Measurements from ENCODE around the gene PALLD. TPM values are rescaled to one million over a fixed set of nuclear protein-coding genes. Genes with fewer than 3 reads are reported as not detected.

PALLD gene
- total RNA-seq, 1 experiment from 2014 or later = 23.7 TPM

GRCh38 chr4:168930413-168931196 is 433.8 kb downstream of the PALLD start:
- no peak for TF ChIP-seq ATF3 (CRISPR knock-in tag; conservative IDR thresholded peaks at IDR 0.05)
- TF ChIP-seq ZNF232 (CRISPR knock-in tag; IDR thresholded peaks at IDR 0.05) = no peak
- TF ChIP-seq NFATC4 (CRISPR knock-in tag; IDR thresholded peaks at IDR 0.05) = no peak
- no peak for TF ChIP-seq NR3C1 (CRISPR knock-in tag; conservative IDR thresholded peaks at IDR 0.05; ENCODE audit: low read depth)
- TF ChIP-seq ZNF121 (CRISPR knock-in tag; IDR thresholded peaks at IDR 0.05) = no peak
- no peak for TF ChIP-seq USF1 (CRISPR knock-in tag; IDR thresholded peaks at IDR 0.05)
- Mint-ChIP-seq H3K36me3 (peaks cover 24% of the 10 kb centered on the region), H3K27ac (no peak overlapping the region), H3K9me3 (peaks cover 32% of the 10 kb centered on the region), H3K27me3 (ENCODE audit: low read depth) (no peaks in the 10 kb centered on the region), H3K4me3 (no peak overlapping the region), H3K4me1 (no peaks in the 10 kb centered on the region)
- ChIA-PET CTCF (no interaction called here), POLR2A (no interaction called here)
- ATAC-seq = no peak
- no peak for DNase-seq (ENCODE audit: low spot score)

- no peak overlapping the region for H3K4me3 Mint-ChIP-seq
- no peaks in the 10 kb centered on the region for H3K27me3 Mint-ChIP-seq (ENCODE audit: low read depth)
- TF ChIP-seq IRF1 (CRISPR knock-in tag; IDR thresholded peaks at IDR 0.05) (no peak), GRHL2 (CRISPR knock-in tag; IDR thresholded peaks at IDR 0.05; ENCODE audit: insufficient replicate concordance, severe bottlenecking) (no peak), CBFB (CRISPR knock-in tag; IDR thresholded peaks at IDR 0.05; ENCODE audit: low read depth) (no peak)
- H3K36me3 Mint-ChIP-seq = peaks cover 24% of the 10 kb centered on the region
- no peaks in the 10 kb centered on the region for H3K4me1 Mint-ChIP-seq
- ChIA-PET CTCF (interaction anchor here (0.7 to 2.3 kb wide), 2 partner anchors 10 to 12 kb away, joined by 3 to 9 read pairs; no protein-coding TSS in a partner anchor), POLR2A (no interaction called here)
- no peak overlapping the region for H3K27ac Mint-ChIP-seq
- peaks cover 36% of the 10 kb centered on the region for H3K9me3 Mint-ChIP-seq
- ATAC-seq (no peak), DNase-seq (ENCODE audit: low spot score) (no peak)
These were observed 434.4 kb downstream of the PALLD start for GRCh38 chr4:168931215-168931650.

- no peak for DNase-seq (ENCODE audit: low spot score)
- ChIA-PET POLR2A (no interaction called here), CTCF (interaction anchor here (2.3 kb wide), 1 partner anchor 11 kb away, joined by 9 read pairs; no protein-coding TSS in a partner anchor)
- Mint-ChIP-seq H3K36me3 (peaks cover 30% of the 10 kb centered on the region), H3K27ac (no peak overlapping the region), H3K4me3 (no peak overlapping the region), H3K27me3 (ENCODE audit: low read depth) (no peaks in the 10 kb centered on the region), H3K4me1 (no peaks in the 10 kb centered on the region), H3K9me3 (peaks cover 45% of the 10 kb centered on the region)
- no peak for ATAC-seq
- TF ChIP-seq MYBL2 (CRISPR knock-in tag; IDR thresholded peaks at IDR 0.05) = no peak
- no peak for TF ChIP-seq ZNF425 (CRISPR knock-in tag; conservative IDR thresholded peaks at IDR 0.05)
- TF ChIP-seq ARID4B (CRISPR knock-in tag; IDR thresholded peaks at IDR 0.05; ENCODE audit: borderline replicate concordance) = no peak
- TF ChIP-seq HMGA2 (CRISPR knock-in tag; IDR thresholded peaks at IDR 0.05) = no peak
- no peak for TF ChIP-seq FOXP1 (CRISPR knock-in tag; IDR thresholded peaks at IDR 0.05; ENCODE audit: borderline replicate concordance)
- no peak for TF ChIP-seq GTF2I (CRISPR knock-in tag; conservative IDR thresholded peaks at IDR 0.05)
- no peak for TF ChIP-seq RELA (CRISPR knock-in tag; IDR thresholded peaks at IDR 0.05; ENCODE audit: borderline replicate concordance)
- TF ChIP-seq CBFB (CRISPR knock-in tag; IDR thresholded peaks at IDR 0.05; ENCODE audit: low read depth) = no peak
- no peak for TF ChIP-seq CREB1 (CRISPR knock-in tag; IDR thresholded peaks at IDR 0.05)
- TF ChIP-seq ZNF281 (CRISPR knock-in tag; IDR thresholded peaks at IDR 0.05) = no peak
- TF ChIP-seq TEAD1 (CRISPR knock-in tag; IDR thresholded peaks at IDR 0.05) = no peak
- no peak for TF ChIP-seq GABPB1 (CRISPR knock-in tag; IDR thresholded peaks at IDR 0.05)
These were observed 435.3 kb downstream of the PALLD start for GRCh38 chr4:168932138-168932537.

Data from WTC11 (cell line).